Activated CD8-positive, alpha-beta memory T cell treated with anti-CD3 and anti-CD28 coated beads, Interleukin-2, amount 50 U/mL, for 48 hours (primary cell): ENCODE data around the gene CTSL.

Experiments used
- DNase-seq: peaks from one replicate; pipeline ENCODE4 v3.0.0-alpha.2; 2020

The CTSL gene

GRCh38 chr9:87725900-87726709 lies at the start of gene CTSL:
CTSL (plus strand) TSS chr9:87726119; CDS start chr9:87727604, 1,485 bp downstream.
- peak; percentile 74 for DNase-seq

- no peak for DNase-seq
Measured at GRCh38 chr9:87676976-87677775, 48.7 kb upstream of the CTSL start.

DNA sequence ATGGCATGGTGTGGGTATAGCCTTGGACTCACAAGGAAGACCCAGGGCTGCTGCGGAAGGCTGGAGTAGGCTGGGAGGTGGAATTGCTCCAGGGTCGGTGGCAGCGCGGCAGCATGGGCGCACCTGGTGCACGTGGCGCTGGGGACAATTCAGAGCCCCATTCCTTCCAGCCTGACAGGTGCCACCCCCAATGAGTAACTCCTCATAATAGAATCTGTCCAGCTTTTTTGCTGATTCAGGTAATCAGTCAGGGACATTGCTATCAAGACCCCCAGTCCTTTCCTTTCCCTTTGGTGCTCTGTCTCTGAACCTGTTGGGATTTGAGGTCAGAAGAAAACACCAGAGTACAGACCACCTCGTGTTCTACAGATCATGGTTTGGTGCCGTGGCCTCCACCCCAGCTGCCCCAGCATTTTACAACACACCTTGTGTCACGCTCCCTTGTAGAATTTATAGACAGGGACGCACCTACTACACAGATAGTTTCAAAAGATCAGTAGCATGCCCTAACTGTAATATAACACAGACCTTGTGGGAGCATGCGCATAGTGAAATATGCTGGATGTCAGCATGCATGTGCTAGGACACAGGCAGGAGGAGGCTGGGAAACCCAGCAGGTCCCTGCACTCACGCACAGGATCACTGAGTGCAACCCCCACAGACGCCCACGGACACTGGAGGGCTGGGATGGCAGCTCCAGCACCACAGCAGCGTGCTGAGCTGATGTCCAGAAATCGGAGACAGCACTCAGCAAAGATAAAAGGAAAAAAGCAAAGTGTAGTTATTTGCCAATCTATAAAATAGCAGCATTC lies 47.9 kb upstream of the CTSL start:
- DNase-seq = no peak

DNA sequence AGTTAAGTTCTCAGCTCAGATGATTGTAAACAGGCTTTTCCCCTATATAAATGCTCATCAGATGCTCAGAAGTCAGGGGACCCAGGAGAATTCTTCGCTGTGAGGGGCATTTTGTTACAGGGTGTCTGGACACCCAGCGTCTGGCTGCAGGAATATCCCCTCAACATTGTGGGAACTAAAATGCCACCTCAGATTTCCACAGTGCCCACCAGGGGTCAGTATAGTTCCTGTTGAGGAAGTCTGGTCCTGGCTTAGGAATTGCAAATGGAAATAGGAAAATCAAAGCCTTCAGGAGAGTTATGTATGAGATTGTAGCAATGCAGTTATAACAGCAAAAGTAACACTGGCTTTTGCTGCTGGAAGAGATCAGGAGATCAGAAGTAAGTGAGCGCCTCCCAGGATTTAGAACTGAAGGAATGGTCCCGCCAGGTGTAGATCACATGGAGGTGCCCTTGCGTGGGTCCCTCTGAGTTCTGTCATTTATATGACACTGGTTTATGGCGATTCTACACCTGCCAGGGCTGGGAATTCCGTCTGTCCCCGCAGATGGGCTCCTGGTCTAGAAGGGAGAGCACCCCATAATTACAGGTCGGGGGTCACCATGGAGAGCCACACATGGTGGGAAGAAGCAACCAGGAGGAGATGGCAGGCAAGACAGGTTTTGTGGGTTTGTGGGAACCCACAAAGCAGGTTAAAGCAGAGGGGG lies 47.1 kb upstream of the CTSL start:
- DNase-seq = no peak

DNA sequence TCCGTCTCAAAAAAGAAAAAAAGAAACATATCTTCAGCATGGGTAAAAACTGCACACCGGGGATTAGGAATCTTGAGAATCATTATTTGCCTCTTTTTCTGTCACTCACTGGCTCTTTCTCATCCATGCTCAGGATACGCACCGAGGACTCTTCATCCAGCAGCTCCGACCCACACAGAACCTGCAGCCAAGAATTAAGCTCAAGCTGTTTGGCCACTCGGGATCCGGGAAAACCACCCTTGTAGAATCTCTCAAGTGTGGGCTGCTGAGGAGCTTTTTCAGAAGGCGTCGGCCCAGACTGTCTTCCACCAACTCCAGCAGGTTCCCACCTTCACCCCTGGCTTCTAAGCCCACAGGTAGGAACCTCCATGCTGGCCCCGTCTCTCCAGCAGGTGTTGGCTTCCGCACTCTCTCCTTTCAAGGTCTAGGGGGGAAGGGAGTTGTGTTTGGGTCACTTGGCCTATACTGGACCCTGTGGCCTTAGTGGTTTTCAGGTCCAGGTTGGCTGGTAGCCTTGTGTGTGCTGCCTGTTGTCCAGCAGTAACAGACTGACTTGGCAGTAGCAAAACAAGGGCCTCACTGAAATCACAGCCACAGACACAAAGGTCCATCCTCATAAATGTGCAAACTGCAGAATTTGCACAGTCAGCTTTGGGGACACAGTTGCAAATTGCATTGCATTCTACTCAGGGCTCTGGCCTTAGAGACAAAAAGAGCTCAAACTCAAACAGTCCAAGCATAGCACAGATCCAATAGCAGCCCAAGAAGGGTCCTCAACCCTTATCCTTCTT lies 44.5 kb upstream of the CTSL start:
- no peak for DNase-seq

DNA sequence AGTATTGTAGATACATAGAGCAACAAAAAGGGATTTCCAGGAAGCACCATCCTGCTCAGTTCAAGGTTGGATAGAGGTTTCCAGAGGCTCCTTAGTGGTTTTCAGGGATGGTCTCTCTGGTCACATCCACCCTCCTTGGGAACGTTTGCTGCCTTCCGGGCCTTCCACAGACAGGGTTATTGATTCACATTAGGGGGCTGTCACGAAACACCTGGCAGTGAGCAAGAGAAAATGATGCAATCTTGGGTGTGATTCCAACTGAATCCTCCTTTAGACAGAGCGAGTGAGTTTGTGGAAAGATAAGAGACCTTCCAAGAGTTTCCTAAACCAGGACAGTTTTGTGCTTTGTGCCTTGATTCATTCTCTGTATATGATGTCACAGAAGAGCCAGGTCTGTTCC lies 43.8 kb upstream of the CTSL start:
- DNase-seq = no peak

DNA sequence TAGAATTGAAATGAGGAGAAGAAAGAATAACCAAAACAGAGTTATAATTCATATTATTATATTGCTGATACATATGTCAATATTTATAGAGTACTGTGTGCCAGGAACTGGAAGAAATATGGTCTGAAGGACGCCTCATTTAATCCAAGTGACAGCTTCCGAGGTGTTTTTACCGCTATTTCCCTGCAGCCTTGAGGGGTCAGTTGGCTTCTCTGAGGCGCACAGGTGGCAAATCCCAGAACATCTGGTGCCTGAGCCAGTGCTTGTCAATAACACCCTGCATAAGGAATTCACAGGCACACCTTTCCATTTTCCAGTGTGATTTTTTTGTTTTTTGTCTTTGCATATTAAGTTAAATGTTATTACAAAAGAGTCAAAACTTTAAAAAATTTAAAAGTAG lies 43.3 kb upstream of the CTSL start:
- DNase-seq = no peak

- DNase-seq = no peak
Measured at GRCh38 chr9:87683751-87684626, 41.9 kb upstream of the CTSL start.

DNA sequence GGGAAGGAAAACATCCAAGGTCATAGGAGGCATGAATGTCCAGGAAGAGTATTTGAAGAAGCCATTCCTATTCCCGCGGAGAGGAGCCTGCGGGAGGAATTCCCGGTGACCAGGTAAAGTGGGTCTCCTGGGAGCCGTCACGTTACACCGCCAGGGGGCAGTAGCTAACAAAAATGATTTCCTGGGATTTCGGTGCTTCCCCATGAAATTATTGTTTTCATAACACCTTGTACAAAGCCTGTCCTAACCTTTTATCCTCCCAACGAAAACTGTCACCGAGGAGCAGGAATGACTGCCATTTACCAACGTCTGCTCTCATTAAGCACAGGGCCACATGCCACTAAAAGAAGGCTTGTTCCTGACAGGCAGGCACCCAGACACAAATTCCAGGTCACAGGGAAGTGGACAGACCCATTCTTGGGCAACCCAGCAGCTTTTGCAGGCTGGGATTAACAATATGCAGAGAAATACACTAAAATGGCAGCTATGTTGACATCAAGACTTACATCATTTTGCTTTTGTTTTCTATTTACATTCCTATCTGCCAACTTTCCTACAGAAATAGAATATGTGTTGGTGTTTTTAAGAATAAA lies 41.2 kb upstream of the CTSL start:
- DNase-seq = no peak

GRCh38 chr9:87685441-87685840 lies 40.5 kb upstream of the CTSL start:
- no peak for DNase-seq

GRCh38 chr9:87685871-87686519 lies 39.9 kb upstream of the CTSL start:
- DNase-seq = no peak

DNA sequence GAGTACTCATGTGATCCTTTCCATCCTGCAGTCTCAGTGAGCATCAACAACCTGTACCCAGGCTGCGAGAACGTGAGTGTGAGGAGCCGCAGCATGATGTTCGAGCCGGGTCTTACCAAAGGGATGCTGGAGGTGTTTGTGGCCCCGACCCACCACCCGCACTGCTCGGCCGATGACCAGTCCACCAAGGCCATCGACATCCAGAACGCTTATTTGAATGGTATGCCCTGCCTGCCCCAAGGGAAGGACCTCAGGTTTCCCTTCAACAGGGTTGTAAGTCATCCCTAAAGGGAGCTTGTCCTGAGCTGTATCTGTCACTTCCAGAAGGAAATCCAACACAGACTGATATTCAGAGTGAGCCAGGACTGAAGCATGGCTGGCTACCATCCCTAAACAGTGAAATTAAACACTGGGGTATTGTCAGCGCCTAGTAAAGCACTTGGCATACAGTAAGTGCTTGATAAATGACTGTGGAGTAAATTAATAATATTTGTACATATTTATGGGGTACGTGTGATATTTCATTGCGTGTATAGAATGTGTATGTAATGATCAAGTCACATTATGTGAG lies 39.3 kb upstream of the CTSL start:
- no peak for DNase-seq

DNA sequence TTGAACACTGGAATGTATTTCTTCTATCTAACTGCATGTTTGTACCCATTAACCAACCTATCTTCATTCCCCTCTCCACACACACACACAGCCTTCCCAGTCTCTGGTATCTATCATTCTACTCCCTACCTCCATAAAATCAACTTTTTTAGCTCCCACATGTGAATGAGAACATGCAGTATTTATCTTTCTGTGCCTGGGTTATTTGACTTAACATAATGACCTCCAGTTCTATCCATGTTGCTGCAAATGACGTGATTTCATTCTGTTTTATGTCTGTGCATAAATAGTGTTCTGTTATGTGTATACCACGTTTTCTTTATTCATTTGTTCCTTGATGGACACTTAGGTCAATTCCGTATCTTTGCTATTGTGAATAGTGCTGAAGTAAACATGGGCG lies 38.7 kb upstream of the CTSL start:
- DNase-seq = no peak

DNA sequence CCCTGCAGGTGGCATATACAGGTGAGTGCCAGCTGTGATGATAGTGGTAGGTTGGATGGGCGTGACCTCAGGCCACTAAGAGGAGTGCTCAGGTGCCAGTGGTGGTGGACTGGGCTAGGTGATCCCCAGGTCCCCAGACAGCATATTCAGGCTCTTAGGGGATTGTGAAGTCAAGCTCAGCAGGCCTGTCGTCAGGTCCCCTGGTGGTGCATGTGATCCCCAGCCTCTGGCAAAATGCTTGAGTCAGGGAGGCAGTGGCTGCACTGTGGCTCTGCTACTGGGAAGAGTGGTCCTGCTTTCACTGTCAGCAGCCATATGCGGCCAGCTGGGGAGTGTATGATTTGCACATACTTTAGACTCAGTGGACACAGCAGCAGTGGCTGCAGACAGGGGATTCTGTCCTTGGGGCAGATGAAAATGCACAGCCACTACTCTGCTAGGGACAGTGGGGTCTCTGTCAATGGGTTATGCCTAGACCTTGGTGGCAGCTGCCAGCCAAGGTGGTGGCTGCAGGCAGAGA lies 31.6 kb upstream of the CTSL start:
- peak; percentile 33 for DNase-seq

DNA sequence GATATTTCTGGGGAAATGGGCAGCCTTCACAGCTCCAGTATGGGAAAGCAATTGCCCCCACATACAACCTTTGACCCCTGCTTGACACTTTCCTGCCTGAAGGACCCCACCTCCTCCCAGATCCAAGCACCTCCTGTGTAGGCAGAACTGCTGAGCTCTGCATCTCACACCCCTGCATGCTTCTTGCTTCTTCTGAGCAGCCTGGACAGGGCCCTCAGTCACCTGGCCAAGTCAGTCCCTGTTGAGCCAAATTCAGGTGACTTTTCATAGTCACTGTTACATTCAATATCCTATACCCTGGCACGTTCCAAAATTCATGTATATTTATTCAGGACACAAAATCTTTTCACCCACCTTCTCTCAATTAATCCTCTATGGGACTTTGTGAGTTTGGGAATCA lies 30.4 kb upstream of the CTSL start:
- DNase-seq = peak; percentile 17

GRCh38 chr9:87696641-87697040 lies 29.3 kb upstream of the CTSL start:
- no peak for DNase-seq

DNA sequence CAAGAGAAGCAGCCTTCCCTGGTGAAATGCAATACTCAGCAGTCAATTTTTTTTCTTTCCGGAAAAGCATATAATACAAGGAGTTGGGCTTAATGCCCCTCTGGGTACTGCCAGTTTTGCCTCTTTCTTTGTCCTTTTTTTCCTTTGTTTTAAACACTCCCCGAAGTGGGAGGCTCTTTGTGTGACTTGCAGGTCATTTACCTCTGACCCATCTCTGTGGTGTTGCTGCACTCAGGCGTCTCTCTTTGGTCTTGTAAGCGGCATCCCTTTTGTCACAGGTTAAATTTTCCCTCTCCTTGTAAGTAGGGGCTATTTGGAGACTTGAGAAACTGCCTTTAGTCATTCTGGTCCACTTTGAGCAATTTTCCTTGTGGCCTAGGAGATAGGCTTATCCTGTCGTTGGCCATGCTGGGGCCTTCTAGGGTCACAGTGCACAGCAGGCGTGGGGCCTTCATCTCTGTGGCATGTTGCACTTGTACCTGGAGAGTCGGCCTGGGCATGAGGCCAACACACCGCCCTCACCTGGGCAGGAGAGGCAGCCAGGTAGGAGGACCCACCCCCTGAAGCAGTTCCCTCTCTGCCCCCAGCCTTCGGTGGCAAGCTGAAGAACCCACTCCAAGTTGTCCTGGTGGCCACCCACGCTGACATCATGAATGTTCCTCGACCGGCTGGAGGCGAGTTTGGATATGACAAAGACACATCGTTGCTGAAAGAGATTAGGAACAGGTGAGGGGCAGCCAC lies 27.7 kb upstream of the CTSL start:
- no peak for DNase-seq

GRCh38 chr9:87699835-87700234 lies 26.1 kb upstream of the CTSL start:
- no peak for DNase-seq

- DNase-seq = no peak
Measured at GRCh38 chr9:87701491-87701890, 24.4 kb upstream of the CTSL start.
